GM18502 (cell line): ENCODE data around the gene SLC38A1.
"Not testable (repeated sequence)": the region's sequence is repeated elsewhere in the genome, so short reads cannot be mapped to it uniquely, and the experiment has no call there.

Experiments used
- ATAC-seq: cut with Tn5 transposase; IDR thresholded peaks from one replicate; pipeline ENCODE4 v1.9.1; 2021; ENCODE audit warnings: mild to moderate bottlenecking; ENCODE audit not compliant: unreplicated experiment, poor library complexity

Gene SLC38A1

DNA sequence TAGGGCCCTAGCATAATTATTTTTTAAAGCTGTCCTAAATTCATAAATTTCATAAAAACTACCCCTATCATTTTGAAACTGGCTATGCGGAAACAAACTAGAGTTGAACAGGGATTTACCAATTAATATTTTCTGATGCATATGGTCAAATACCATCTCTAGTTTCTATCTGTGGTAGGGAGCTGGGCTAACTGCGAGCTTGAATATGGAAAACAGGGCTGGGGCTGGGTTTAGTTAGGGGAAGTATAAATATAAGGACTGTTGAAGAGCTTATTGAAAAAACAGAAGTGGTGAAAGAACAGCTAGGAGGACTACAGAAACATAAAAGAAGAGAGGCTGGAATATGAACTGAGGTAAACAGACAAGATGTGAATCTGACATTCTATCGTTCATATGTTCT is 91.8 kb downstream of the SLC38A1 start:
- no peak for ATAC-seq

DNA sequence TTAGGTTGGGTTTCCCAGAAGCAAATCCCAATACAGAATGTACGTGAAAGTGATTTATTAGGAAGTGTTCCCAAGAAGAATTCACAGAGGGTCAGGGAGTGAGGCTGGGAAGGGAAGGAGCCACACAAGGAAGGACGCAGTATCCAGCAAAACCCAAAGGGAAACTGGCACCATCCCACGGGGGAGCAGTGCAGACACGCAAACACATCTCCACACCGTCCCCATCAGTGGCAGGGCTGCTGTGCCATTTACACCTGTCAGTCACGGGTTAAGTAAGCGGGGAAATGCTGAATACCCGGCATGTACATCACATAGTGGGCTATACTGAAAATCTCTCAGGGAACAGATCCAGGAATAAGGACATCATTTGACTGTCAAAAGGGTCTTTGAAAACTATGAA is 93.9 kb downstream of the SLC38A1 start:
- ATAC-seq, result no peak

DNA sequence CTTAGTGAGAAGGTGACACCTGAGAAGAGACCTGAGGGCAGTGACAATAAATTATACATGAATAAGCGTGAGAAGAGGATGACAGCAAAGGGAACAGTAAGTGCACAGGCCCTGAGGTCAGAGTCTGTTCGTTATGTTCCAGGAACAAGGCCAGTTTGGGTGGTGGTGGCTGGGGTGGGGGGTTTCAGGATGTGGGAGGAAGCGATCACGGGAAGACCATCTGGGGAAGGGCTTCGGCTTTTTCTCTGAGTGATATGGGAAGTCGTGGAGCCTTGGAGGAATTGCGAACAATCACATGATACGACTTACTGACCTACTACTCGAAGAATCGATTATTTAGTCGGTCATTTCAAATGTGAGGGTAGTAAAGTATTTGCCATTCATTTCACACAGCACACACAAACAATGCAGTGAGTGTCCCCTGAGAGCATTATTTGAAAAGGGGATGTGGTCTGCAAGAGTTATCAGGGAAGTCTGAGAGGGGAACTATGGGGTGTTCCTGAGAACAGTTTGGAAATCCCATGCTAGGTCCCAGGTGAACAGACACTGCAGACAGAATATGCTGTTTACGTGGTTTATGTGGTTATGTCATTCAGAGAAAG is 94.7 kb downstream of the SLC38A1 start:
- ATAC-seq, result peak; percentile 58

DNA sequence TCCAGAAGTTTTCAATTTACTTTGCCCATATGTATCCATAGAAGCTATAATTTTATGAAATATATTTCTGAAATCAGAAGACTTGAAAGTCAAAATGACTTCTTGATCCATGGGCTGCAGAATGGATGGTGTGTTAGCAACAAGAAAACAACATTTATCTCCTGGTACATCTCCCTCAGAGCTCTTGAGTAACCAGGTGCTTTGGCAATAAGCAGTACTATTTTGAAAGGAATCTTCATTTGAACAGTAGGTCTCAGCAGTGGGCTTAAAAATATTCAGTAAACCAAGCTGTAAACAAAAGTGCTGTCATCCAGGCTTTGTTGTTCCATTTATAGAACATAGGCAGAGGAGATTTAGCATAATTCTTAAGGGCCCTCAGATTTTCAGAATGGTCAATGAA is 100.4 kb downstream of the SLC38A1 start:
- ATAC-seq, result no peak

DNA sequence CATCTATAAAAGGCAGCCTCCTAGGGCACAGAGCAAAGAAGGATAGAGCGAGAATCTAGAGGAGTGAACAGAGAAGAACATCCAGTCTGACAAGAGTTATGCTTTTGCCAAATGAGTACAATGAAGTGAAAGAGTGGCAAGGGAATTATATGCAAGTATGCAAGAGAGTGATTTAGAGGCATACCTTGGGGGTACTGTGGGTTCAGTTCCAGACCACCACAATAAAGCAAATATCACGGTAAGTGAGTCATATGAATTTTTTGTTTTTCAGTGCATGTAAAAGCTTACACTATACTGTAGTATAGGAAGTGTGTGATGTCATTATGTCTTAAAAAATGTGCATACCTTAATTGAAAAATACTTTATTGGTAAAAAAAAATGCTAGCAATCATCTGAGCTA is 101.4 kb downstream of the SLC38A1 start:
- no peak for ATAC-seq

DNA sequence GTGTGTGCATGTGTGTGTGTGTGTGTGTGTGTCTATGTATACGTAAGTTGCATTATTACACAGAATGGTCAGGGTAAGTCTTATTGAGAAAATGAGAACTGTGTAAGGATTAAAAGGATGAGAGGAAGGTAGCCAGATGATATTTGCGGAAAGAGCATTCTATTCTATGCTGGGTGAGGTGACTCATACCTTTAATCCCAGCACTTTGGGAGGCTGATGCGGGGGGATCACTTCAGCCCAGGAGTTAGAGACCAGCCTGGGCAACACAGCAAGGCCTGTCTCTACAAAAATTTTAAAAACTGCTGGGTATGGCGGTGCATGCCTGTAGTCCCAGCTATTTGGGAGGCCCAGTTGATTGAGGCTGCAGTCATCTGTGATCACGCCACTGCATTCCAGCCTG is 103.7 kb downstream of the SLC38A1 start:
- no peak for ATAC-seq

DNA sequence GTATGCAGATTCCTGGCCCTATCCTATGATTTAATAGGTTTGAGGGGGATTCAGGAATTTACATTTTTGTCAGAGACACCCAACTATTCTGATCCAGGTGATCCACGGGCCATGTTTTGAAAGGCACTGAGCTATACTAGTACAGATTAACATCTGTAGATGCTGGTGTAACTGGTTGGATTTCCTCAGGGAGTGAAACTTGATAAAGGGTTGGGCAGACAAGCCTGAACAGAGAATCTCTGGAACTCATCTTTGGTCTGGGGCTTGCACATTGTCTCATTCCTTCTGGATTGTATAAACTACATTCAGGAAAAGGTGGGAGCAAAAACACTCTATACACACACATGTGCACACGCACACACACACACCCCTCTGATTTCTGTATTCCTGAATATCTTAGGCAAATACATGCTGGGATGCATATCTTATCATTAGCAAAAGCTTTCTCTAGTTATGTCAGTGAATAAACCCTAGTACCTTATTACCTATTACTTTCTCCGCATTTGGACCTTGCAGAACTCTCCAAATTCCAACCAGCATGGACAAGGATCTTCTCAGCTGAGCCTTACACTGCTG is 104.6 kb downstream of the SLC38A1 start:
- ATAC-seq, result no peak

DNA sequence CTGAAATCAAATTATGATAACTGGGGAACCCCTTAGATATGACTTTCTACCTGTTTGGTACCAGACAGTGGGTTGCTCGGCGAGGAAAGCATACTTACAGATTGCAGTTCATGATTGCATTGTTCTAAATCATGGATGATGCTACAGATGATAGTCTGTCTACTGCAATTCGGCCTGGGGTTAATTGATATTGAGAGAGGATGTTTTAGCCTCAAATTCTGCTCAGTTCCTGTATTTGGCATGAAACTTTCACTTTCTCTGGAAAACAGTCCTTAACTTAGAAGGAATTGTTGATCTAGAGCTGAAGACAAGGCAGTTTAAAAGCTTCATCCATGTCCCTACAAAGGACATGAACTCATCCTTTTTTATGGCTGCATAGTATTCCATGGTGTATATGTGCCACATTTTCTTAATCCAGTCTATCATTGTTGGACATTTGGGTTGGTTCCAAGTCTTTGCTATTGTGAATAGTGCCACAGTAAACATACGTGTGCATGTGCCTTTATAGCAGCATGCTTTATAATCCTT is 106.2 kb downstream of the SLC38A1 start:
- not testable (repeated sequence) for ATAC-seq

DNA sequence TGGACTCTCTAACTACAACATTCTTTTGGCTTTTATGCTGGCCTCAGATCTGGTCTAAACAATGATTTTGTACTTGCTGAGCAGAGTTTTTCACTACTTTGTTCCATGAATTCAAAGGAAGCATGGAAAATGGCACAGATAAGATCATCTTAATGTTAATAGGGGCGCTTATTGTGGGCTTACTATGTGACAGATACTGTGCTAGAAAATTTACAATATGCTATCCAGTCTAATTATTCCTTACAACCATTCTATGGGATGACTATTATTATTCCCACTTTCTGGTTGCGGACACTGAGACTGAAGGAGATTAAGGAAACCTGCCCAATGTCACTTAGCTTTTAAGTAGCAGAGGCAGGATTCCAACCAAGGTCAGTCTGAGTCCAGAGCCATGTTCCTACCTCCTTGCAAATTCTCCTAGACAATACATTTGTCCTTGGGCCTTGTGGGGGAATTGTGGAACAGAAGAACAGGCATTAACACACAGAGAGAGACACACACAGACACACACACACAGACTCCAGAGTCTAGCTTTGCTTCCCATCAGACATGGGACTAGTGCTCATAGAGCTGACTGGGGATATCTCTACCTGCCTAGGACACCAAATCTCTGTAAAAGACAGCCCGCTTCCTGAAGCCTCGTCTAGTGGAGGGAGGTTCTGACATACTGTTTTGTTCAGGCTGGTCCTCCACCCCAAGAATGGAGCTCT is 107.7 kb downstream of the SLC38A1 start:
- no peak for ATAC-seq

DNA sequence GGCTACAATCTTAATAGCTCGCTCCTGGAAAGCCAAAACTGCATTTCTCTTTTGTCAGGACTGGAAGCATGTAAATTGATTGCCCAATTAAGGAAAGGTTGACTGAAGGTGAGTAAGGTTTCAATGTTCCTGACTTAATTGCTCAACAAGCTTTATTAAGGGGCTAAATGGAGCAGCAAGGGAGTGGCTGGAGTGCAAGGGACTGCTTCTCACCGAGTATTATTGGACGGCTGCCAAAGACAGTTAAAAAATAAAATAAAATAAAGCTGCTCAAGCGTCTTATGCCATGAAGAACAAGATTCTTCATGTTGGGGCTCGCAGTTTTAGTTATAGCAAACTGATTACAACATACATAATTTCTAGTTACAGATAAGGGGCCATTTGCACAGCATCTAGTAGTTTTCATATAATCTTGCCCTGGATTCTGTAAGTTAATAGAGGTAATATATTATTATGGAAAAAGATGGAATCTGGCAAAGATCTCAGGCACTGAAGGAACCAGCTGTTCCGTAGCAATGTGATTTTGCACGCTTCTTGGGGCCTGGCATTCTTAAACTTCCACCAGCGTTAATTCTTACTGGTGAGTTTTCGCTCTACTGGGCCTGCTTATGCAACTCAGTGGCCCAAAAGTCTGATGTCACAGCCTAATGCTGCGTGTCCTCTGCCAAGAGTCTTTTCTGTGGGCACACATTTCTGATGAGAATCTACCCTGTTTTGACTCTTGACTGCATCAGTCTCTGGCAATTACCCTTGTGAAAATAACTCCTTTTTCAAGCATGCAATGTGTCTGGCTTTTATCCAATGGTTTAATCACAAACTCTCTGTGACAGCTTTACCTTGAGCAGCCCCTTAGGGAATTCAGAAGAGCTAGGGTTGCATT is 108.5 kb downstream of the SLC38A1 start:
- no peak for ATAC-seq

DNA sequence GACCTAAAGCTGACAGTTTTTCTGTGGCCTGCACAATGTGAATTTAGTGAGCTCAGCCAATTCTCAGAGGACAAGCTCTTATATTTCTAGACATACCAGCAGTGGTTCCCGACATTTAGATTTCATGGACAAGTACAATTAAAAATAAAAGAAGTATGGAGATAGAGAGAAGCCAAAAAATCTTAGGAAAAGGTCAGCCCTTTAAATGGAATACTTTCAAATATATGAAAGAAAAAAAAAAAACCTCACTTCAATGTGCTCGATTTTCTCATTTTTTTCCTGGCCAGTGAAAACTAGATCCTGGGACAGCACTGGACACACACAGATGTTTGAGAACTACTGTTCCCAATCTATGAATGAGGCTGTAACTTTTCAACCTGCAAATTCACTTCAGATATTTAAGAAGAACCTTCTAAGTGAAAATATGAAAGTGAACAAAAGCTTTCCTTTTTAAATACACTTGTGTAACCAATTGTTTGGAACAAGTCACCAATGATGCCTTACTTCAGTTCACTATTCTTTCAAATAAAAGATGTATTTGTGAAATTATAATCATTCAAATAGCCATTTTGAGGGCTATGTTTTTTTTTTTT is 109.4 kb downstream of the SLC38A1 start:
- no peak for ATAC-seq

DNA sequence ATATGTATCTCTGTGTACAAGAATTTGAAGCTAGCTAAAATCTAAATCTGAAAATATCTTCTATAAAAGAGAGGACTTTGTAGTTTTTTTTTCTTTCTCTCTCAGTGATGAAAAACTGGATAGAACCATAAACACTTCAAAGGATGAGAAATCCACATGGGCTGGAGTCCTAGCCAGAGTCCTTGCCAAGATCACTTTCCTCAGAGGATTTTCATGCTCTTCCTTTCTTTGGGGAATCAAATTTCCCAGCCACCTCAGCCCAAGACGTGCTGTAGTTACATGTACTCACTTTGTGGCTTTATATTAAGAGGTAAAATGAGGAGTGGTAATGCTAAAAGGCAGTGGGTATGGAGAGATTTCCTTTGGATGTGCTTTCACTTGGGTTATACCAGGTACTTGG is 110.3 kb downstream of the SLC38A1 start:
- no peak for ATAC-seq

DNA sequence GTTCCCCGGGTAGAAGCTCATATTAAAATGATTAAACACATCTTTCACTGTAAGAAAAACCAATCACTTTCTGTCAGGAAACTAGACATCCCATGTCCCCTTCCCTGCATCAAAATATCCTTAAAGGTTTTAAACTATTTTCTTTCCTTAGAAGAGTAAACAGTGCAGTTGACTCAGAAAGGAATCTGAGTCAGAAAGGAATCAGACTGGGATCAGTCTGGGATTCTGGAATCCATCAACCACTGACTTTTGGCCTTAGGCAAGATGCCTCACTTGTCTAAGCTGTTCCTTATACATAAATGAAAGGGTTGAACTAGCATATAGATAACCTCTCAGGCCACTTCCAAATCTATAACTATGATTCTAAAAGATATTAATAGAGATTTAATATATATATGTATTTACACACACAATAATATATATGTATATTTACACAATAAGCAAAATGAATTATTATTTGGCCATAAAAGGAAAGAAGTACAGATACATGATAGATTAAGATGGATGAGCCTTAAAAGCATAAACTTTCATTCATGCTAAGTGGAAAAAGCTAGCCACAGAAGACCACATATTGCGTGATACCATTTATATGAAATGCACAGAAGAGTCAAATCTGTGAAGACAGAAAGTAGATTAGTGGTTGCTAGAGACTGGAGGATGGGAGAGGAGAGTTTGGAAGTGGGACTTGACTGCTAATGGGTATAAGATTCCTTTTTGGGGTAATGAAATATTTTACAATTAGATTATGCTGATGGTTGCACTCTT is 114.4 kb downstream of the SLC38A1 start:
- ATAC-seq, result no peak

DNA sequence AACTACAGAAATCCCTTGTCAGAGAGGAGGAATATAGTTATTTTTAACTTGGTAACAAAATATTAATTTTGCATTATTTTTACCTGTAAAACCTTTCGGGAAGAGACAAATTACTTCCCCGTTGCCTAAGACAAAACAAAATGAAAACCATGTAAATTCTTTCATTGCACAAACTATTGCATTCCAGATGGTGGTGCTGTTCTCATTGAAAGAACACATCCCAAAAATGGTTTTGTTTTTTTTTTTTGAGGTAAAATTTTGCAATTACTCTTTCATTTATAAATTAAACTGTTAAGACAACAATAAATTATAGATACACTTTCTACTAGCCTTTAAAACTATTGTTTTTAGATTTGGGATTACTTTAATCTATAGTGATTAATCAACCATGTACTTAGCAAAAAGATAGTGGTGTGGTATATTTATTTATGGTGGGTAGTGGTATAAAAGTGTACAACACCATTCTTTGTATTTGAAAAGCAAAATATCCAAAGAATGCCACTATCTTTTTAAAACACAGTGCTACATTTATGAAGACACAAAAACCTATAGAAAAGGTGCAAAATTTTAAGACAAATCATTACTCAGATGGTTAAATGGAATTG is 115.5 kb downstream of the SLC38A1 start:
- ATAC-seq, result no peak

DNA sequence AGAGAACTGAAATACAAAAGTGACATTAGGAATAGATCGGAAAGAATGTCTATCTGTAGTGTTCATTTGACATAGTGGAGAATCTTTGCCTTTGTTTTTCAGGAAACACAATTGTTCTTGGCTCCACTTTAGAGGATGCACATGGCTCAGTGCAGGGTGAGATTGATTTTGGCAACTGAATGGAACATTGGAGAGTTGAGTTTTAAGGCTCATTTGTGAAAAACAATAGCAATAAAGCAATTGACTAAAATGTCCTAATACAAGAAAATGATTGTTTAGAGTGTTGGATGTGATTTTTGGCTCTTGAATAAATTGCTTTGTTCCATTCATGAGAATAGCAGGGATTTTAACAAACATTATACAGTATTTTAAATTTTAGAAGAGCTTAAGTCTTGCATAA is 116.4 kb downstream of the SLC38A1 start:
- no peak for ATAC-seq

DNA sequence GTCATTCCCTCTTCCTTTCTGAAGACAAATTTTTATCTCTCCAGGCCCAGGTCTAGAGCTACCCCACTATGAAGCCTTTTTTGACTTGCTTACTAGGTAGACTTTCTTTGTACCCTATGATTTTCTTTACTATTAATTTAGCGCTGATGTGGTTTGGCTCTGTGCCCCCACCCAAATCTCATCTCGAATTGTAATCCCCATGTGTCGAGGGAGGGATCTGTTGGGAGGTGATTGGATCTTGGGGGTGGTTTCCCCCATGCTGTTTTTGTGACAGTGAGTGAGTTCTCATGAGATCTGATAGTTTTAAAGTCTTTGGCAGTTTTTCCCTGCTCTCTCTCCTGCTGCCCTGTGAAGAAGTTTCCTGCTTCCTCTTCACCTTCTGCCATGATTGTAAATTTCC is 118.1 kb downstream of the SLC38A1 start:
- no peak for ATAC-seq

DNA sequence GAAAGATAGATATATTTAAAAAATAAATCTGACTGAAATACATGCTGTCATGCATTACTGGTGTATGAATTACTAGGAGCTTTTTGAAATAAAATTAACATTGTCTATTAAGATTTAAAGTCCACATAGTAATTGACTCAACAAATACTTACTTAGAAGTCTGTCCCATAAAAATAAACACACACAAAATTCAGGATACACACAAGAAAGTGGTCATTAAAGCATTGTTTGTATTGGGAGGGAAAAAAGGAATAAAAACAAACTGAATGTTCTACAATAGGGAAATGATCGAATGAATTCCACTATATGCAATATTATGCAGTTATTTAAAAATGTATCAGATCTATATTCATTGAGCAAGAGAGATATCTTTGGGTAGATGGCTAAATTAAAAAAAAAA is 118.9 kb downstream of the SLC38A1 start:
- ATAC-seq, result no peak

DNA sequence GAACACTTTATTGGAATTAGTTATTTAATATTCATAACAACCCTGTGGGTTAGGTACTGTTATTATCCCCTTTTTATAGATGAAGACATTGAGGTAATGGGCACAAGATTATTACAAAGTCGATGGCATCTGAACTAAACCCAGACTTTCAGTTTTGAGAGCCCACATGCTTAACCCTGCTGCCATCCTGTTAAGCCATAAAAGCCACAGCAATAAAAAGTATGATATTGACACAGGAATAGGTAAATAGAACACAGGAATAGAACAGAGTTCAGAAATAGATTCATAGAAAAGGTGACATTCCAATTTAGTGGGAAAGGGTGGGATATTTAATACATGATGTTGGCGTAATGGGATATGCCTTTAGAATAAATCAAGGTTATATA is 119.8 kb downstream of the SLC38A1 start:
- no peak for ATAC-seq

DNA sequence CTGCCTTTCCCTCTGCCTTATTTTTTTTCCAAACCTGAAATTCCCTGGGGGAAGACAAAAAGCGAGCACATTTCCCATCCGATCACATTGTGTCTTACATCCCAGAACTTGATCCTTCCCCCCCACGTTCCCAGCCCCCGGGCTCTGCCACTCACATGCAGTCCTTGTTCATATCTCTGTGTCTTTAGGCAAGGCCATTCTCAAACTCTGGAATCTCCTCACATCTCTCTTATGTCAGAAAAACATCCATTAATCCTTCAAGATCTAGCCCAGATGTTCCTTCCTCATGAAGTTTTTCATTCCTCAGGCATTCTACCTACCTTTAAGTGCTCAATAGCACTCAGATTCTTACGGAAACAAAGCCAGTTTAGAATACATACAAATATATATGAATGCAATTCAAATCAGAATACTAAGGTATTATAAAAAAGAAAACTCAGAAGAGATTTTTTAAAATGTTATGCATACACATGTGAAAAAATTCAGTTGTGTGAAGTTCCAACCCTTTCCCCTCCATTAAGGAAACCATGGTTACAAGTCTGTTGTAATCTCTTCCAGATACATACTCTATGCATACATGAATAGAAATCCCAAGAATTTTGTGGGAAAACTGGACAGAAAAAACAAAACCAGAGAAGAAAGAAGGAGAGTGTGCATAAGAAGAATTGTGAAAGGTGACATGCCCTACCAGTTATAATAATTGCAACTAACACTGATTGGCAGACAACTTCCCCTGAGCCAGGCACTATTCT is 120.3 kb downstream of the SLC38A1 start:
- no peak for ATAC-seq
